ENCODE measurements around the gene MOCS1. TPM values are rescaled to one million over a fixed set of nuclear protein-coding genes. Genes with fewer than 3 reads are reported as not detected.

Gene MOCS1
- total and polyA plus RNA-seq, 9 of the 15 experiments (the other 6 are each of a cell fraction or from before 2014, with no cell fraction given), result 0.69 to 12.7 (median 8.7) TPM

DNA sequence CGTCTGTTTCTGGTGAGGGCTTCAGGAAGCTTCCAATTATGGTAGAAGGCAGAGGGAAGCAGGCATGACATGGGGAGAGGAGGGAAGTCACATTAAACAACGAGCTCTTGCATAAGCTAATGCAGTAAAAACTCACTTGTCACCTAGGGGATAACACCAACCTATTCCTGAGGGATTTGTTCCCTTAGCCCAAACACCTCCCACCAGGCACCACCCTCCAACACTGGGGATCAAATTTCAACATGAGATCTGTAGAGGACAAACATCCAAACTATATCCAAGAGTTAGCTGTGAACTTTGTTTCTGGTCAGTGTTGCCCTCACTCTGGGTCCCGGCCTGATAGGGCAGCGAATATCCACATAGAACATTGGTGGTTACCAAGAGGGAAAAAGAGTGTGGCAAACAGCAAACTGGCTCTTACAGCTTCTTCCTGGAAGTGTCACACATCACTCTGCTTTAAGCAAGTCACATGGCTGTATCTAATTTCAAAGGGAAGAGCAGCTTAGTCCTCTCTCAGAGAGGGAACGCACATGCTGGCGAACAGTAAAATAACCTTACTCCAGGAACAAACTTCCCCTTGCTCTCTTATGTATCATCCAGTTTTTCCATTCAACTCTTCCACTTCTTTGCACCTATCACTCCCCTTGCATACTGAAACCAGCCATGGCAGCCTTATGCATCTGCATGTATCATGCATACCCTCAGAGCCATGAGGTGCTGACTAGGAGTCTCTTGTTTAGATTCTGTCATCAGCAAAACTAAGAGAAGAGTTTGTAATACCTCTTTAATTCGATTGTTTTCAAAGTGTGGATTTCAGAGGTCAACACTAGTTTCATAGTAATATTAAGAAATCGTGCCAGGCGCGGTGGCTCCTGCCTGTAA lies 4.8 kb upstream of the MOCS1 start (continued):
- no peak for TF ChIP-seq ZBTB8A (IDR thresholded peaks at IDR 0.05; ENCODE audit: partially characterized antibody)
- TF ChIP-seq EWSR1 (IDR thresholded peaks at IDR 0.05; ENCODE audit: borderline replicate concordance, low read depth, partially characterized antibody), result no peak
- no peak for TF ChIP-seq ZC3H8 (IDR thresholded peaks at IDR 0.05)
- TF ChIP-seq SMAD3 (CRISPR knock-in tag; conservative IDR thresholded peaks at IDR 0.05), result no peak
- TF ChIP-seq, protein P1, sequence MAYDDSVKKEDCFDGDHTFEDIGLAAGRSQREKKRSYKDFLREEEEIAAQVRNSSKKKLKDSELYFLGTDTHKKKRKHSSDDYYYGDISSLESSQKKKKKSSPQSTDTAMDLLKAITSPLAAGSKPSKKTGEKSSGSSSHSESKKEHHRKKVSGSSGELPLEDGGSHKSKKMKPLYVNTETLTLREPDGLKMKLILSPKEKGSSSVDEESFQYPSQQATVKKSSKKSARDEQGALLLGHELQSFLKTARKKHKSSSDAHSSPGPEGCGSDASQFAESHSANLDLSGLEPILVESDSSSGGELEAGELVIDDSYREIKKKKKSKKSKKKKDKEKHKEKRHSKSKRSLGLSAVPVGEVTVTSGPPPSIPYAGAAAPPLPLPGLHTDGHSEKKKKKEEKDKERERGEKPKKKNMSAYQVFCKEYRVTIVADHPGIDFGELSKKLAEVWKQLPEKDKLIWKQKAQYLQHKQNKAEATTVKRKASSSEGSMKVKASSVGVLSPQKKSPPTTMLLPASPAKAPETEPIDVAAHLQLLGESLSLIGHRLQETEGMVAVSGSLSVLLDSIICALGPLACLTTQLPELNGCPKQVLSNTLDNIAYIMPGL (CRISPR knock-in tag; IDR thresholded peaks at IDR 0.05), result no peak
- TF ChIP-seq, protein P2, sequence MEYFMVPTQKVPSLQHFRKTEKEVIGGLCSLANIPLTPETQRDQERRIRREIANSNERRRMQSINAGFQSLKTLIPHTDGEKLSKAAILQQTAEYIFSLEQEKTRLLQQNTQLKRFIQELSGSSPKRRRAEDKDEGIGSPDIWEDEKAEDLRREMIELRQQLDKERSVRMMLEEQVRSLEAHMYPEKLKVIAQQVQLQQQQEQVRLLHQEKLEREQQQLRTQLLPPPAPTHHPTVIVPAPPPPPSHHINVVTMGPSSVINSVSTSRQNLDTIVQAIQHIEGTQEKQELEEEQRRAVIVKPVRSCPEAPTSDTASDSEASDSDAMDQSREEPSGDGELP (CRISPR knock-in tag; IDR thresholded peaks at IDR 0.05; ENCODE audit: borderline replicate concordance), result no peak
- TF ChIP-seq GTF2A2 (tag; IDR thresholded peaks at IDR 0.05), result no peak
- TF ChIP-seq, protein P3, sequence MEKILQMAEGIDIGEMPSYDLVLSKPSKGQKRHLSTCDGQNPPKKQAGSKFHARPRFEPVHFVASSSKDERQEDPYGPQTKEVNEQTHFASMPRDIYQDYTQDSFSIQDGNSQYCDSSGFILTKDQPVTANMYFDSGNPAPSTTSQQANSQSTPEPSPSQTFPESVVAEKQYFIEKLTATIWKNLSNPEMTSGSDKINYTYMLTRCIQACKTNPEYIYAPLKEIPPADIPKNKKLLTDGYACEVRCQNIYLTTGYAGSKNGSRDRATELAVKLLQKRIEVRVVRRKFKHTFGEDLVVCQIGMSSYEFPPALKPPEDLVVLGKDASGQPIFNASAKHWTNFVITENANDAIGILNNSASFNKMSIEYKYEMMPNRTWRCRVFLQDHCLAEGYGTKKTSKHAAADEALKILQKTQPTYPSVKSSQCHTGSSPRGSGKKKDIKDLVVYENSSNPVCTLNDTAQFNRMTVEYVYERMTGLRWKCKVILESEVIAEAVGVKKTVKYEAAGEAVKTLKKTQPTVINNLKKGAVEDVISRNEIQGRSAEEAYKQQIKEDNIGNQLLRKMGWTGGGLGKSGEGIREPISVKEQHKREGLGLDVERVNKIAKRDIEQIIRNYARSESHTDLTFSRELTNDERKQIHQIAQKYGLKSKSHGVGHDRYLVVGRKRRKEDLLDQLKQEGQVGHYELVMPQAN (IDR thresholded peaks at IDR 0.05; ENCODE audit: borderline replicate concordance), result no peak
- no peak for TF ChIP-seq TAF1 (IDR thresholded peaks at IDR 0.05; ENCODE audit: control insufficient read depth, extremely low read depth, insufficient read depth, low read length, severe bottlenecking)
- TF ChIP-seq, protein P4, sequence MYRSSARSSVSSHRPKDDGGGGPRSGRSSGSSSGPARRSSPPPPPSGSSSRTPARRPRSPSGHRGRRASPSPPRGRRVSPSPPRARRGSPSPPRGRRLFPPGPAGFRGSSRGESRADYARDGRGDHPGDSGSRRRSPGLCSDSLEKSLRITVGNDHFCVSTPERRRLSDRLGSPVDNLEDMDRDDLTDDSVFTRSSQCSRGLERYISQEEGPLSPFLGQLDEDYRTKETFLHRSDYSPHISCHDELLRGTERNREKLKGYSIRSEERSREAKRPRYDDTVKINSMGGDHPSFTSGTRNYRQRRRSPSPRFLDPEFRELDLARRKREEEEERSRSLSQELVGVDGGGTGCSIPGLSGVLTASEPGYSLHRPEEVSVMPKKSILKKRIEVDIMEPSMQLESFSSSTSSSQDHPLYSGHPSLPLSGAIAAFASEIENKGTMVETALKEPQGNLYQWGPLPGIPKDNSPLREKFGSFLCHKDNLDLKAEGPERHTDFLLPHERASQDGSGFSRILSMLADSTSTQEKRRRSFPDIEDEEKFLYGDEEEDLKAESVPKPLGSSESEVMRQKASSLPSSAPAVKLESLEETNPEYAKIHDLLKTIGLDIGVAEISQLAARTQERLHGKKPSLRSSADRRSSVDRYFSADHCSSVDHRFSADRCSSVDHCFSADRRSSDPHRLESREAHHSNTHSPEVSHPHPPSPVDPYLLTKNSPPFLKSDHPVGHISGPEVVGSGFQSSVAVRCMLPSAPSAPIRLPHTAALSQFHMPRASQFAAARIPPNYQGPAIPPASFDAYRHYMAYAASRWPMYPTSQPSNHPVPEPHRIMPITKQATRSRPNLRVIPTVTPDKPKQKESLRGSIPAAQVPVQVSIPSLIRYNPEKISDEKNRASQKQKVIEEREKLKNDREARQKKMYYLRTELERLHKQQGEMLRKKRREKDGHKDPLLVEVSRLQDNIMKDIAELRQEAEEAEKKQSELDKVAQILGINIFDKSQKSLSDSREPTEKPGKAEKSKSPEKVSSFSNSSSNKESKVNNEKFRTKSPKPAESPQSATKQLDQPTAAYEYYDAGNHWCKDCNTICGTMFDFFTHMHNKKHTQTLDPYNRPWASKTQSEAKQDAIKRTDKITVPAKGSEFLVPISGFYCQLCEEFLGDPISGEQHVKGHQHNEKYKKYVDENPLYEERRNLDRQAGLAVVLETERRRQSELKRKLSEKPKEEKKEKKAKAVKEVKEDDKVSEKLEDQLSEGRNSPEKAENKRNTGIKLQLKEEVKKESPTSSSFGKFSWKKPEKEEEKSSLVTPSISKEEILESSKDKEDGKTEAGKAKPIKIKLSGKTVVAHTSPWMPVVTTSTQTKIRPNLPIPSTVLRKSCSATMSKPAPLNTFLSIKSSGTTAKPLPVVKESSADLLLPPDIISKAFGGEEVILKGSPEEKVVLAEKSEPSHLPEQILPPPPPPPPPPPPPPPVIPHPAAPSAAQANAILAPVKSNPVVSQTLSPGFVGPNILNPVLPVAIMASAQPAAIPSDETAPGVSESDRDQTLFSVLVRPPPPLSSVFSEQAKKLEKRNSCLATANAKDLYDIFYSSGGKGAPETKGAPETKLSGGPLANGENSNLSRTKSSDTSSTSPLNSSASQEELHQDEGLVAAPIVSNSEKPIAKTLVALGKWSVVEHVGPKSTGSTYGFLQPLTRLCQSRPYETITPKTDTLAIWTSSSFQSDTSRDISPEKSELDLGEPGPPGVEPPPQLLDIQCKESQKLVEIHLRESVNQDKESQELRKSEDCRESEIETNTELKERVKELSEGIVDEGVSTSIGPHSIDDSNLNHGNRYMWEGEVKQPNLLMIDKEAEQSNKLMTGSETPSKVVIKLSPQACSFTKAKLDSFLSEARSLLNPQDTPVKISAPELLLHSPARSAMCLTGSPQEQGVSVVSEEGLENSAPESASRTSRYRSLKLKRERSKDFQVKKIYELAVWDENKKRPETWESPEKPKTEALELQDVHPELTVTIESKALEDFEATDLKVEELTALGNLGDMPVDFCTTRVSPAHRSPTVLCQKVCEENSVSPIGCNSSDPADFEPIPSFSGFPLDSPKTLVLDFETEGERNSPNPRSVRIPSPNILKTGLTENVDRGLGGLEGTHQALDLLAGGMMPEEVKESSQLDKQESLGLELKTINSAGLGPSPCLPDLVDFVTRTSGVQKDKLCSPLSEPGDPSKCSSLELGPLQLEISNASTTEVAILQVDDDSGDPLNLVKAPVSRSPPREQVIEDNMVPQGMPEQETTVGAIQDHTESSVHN (IDR thresholded peaks at IDR 0.05; ENCODE audit: borderline replicate concordance in 1 of 2, low read depth in 1 of 2), result no peak
- TF ChIP-seq HNRNPH1 (optimal IDR thresholded peaks at IDR 0.05; ENCODE audit: low read depth, low read length), result no peak
